SK-N-SH treated with all-trans-retinoic acid at 6 μM for 48 hours (cell line): ENCODE results near the gene SYNPO.

Source experiments
- ATAC-seq: fragments of 200-7000 bp; cut with Tn5 transposase; 3 replicates; pipeline ENCODE4 v1.9.1; 2020; ENCODE audit warnings: mild to moderate bottlenecking, moderate library complexity
- ARNTL ChIP-seq: fragments of 450-650 bp; formaldehyde crosslinking; IDR thresholded peaks from 2 replicates; pipeline ENCODE4 v1.5.0; 2020; ENCODE audit warnings: low read depth, mild to moderate bottlenecking, moderate library complexity, borderline replicate concordance
- BACH2 ChIP-seq: fragments of 250-450 bp; sonication (Bioruptor Pico); IDR thresholded peaks from 2 replicates; pipeline ENCODE4 v1.9.0; 2021; ENCODE audit warnings: mild to moderate bottlenecking, borderline replicate concordance
- CREB5 ChIP-seq: fragments of 250-450 bp; sonication (Bioruptor Pico); IDR thresholded peaks from 2 replicates; pipeline ENCODE4 v1.5.1; 2020; ENCODE audit warnings: low read depth, mild to moderate bottlenecking, moderate library complexity
- CSDC2 ChIP-seq: fragments of 250-450 bp; sonication (Bioruptor Pico); IDR thresholded peaks from 2 replicates; pipeline ENCODE4 v1.5.0; 2020; ENCODE audit warnings: mild to moderate bottlenecking, moderate library complexity
- CSRNP3 ChIP-seq: fragments of 250-450 bp; sonication (Bioruptor Pico); IDR thresholded peaks from 2 replicates; pipeline ENCODE4 v1.5.1; 2021; ENCODE audit warnings: mild to moderate bottlenecking, moderate library complexity
- ESRRG ChIP-seq: fragments of 250-450 bp; sonication (Bioruptor Pico); IDR thresholded peaks from 2 replicates; pipeline ENCODE4 v1.6.1; 2021; ENCODE audit warnings: mild to moderate bottlenecking
- GLIS3 ChIP-seq: fragments of 250-450 bp; sonication (Bioruptor Pico); IDR thresholded peaks from 2 replicates; pipeline ENCODE4 v1.5.0; 2020; ENCODE audit warnings: mild to moderate bottlenecking, moderate library complexity
- ISL1 ChIP-seq: fragments of 250-450 bp; sonication (Bioruptor Pico); IDR thresholded peaks from 2 replicates; pipeline ENCODE4 v2.1.2; 2022; ENCODE audit warnings: mild to moderate bottlenecking, moderate library complexity
- OSR1 ChIP-seq: fragments of 250-450 bp; sonication (Bioruptor Pico); IDR thresholded peaks from 2 replicates; pipeline ENCODE4 v1.8.0; 2022; ENCODE audit warnings: moderate library complexity, mild to moderate bottlenecking, inconsistent platforms
- PATZ1 ChIP-seq: fragments of 250-450 bp; sonication (Bioruptor Pico); IDR thresholded peaks from 2 replicates; pipeline ENCODE4 v1.8.0; 2020; ENCODE audit warnings: mild to moderate bottlenecking, moderate library complexity, borderline replicate concordance
- POU6F1 ChIP-seq: fragments of 250-450 bp; sonication (Bioruptor Pico); IDR thresholded peaks from 2 replicates; pipeline ENCODE4 v1.8.0; 2021; ENCODE audit warnings: low read depth, mild to moderate bottlenecking, moderate library complexity, borderline replicate concordance
- PPARA ChIP-seq: fragments of 250-450 bp; sonication (Bioruptor Pico); IDR thresholded peaks from 2 replicates; pipeline ENCODE4 v1.5.0; 2020; ENCODE audit warnings: mild to moderate bottlenecking, borderline replicate concordance
- TCF4 ChIP-seq: fragments of 250-450 bp; sonication (Bioruptor Pico); IDR thresholded peaks from 2 replicates; pipeline ENCODE4 v1.8.0; 2021; ENCODE audit warnings: mild to moderate bottlenecking, moderate library complexity, borderline replicate concordance
- TOX ChIP-seq: fragments of 250-450 bp; sonication (Bioruptor Pico); IDR thresholded peaks from 2 replicates; pipeline ENCODE4 v1.8.0; 2021; ENCODE audit warnings: mild to moderate bottlenecking, moderate library complexity, borderline replicate concordance
- TSHZ2 ChIP-seq: fragments of 250-450 bp; sonication (Bioruptor Pico); IDR thresholded peaks from 2 replicates; pipeline ENCODE4 v1.5.0; 2020; ENCODE audit warnings: mild to moderate bottlenecking, moderate library complexity
- ZFP3 ChIP-seq: fragments of 250-450 bp; sonication (Bioruptor Pico); IDR thresholded peaks from 2 replicates; pipeline ENCODE4 v1.5.0; 2020; ENCODE audit warnings: mild to moderate bottlenecking, moderate library complexity
- ZFP30 ChIP-seq: fragments of 450-650 bp; formaldehyde crosslinking; IDR thresholded peaks from 2 replicates; pipeline ENCODE4 v1.5.0; 2022; ENCODE audit warnings: mild to moderate bottlenecking, moderate library complexity
- ZNF565 ChIP-seq: fragments of 450-650 bp; formaldehyde crosslinking; conservative IDR thresholded peaks from 2 replicates; pipeline ENCODE4 v1.5.0; 2020; ENCODE audit warnings: low read depth, mild to moderate bottlenecking, moderate library complexity
- ZNF8 ChIP-seq: fragments of 450-650 bp; formaldehyde crosslinking; IDR thresholded peaks from 2 replicates; pipeline ENCODE4 v1.5.0; 2020; ENCODE audit warnings: mild to moderate bottlenecking, moderate library complexity

The SYNPO gene

GRCh38 chr5:150671509-150672236, 31.2 kb downstream of the SYNPO start:
- TF ChIP-seq ZFP30 (CRISPR knock-in tag) (no peak), OSR1 (CRISPR knock-in tag) (no peak), ISL1 (CRISPR knock-in tag) (no peak), POU6F1 (CRISPR knock-in tag) (no peak), TOX (CRISPR knock-in tag) (no peak), ZFP3 (CRISPR knock-in tag) (no peak), PATZ1 (CRISPR knock-in tag) (no peak), TSHZ2 (CRISPR knock-in tag) (no peak), ESRRG (CRISPR knock-in tag) (no peak), TCF4 (CRISPR knock-in tag) (no peak), ZNF565 (CRISPR knock-in tag) (no peak), BACH2 (no peak), ARNTL (CRISPR knock-in tag) (no peak), ZNF8 (CRISPR knock-in tag) (no peak), PPARA (no peak), CSDC2 (CRISPR knock-in tag) (no peak)
- ATAC-seq, result peak; percentile 4; the same call in 2 of the 3 replicates

- TF ChIP-seq GLIS3 (CRISPR knock-in tag) (no peak), TCF4 (CRISPR knock-in tag) (no peak)
- peak; percentile 45 for ATAC-seq
These were observed 31.9 kb downstream of the SYNPO start for GRCh38 chr5:150672237-150672883.

GRCh38 chr5:150672884-150673275, 32.4 kb downstream of the SYNPO start:
- no peak for TF ChIP-seq TOX (CRISPR knock-in tag)
- TF ChIP-seq TSHZ2 (CRISPR knock-in tag), result no peak
- no peak for TF ChIP-seq CSRNP3 (CRISPR knock-in tag)
- TF ChIP-seq ZNF565 (CRISPR knock-in tag), result no peak
- TF ChIP-seq CSDC2 (CRISPR knock-in tag), result no peak
- TF ChIP-seq ARNTL (CRISPR knock-in tag), result no peak
- TF ChIP-seq ZFP3 (CRISPR knock-in tag), result no peak
- TF ChIP-seq CREB5 (CRISPR knock-in tag), result no peak
- no peak for TF ChIP-seq ZNF8 (CRISPR knock-in tag)
- TF ChIP-seq BACH2, result no peak
- no peak for TF ChIP-seq PPARA
- no peak for TF ChIP-seq GLIS3 (CRISPR knock-in tag)
- no peak for TF ChIP-seq PATZ1 (CRISPR knock-in tag)
- TF ChIP-seq ESRRG (CRISPR knock-in tag), result no peak
- ATAC-seq, result no peak
